ENCODE data around the gene FCAMR.

The FCAMR gene

DNA sequence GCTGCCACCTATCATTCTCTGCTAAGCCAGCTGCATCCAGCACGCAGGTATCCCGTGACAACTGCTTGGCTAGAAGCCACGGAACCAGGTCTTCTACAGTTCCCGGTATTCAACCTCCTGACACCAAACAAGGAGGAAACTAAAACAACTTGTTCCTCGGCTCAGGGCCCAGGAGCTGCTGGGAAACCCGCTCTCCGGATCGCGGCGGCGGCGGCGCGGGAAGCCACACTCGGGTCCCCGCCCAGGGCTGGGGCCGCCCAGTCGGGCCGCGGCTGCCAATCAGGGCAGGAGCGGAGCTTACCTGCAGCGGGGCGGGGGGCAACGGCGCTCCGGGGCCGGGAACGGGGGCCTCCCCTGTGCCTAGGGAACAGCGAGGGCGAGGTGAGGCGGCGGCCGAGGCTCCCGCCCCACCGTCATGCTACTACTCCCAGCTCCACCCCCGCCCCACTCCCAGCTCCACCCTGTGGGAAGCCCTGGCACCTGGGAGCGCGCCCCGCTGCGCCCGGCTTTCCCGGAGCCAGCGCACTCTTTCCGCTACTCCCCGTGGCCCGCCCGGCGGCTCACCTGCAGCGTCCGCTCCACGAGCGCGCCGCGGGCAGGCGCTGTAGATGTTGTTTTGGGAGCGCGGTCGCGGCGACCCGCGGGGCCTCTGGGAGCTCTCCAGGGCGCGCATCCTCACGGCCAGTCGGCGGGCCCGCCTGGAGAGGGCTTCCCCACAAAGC, 60.9 kb downstream of the FCAMR start:
- DNase-seq (ENCODE audit: low spot score): no peak

- DNase-seq (ENCODE audit: low spot score): no peak
These were observed 62.2 kb downstream of the FCAMR start for GRCh38 chr1:206908038-206908437.
